Small intestine (tissue), 7 donors: ENCODE data around the gene GIMAP1. TPM values are rescaled to one million over a fixed set of nuclear protein-coding genes. Genes with fewer than 3 reads are reported as not detected.

Experiments
- DNase-seq, 2 donors: peaks; one replicate each; pipeline versions ENCODE4 v3.0.0 to v3.0.0-alpha.2; 2013
- FAIRE-seq: peaks from 2 replicates; lab custom pipeline; 2012; peaks lifted over from hg19 to GRCh38; lab: Jason Lieb, UNC
- H3K27ac ChIP-seq, 3 donors: one replicate each; pipeline ENCODE4 v1.5.1; 2013; ENCODE audit warnings: low read length in 2 of 3, mild to moderate bottlenecking in 2 of 3, control low read depth in 1 of 3, inconsistent platforms in 1 of 3, low read depth in 1 of 3, moderate library complexity in 1 of 3
- H3K27me3 ChIP-seq, 3 donors: one replicate each; pipeline ENCODE4 v1.6.1; 2013; ENCODE audit warnings: low read length in 3 of 3, inconsistent platforms in 1 of 3; ENCODE audit not compliant: control insufficient read depth in 3 of 3, insufficient read depth in 3 of 3
- H3K36me3 ChIP-seq, 3 donors: one replicate each; pipeline ENCODE4 v1.6.1; 2013; ENCODE audit warnings: low read length in 3 of 3, inconsistent platforms in 1 of 3, low read depth in 1 of 3, mild to moderate bottlenecking in 1 of 3, moderate library complexity in 1 of 3; ENCODE audit not compliant: control insufficient read depth in 3 of 3, insufficient read depth in 2 of 3
- H3K4me1 ChIP-seq, 3 donors: one replicate each; pipeline ENCODE4 v1.6.1; 2013; ENCODE audit warnings: low read length in 2 of 3, inconsistent platforms in 1 of 3, low read depth in 1 of 3, mild to moderate bottlenecking in 1 of 3, moderate library complexity in 1 of 3; ENCODE audit not compliant: control insufficient read depth in 3 of 3, insufficient read depth in 2 of 3
- H3K4me3 ChIP-seq, 3 donors: one replicate each; pipeline ENCODE4 v1.5.1; 2013; ENCODE audit warnings: low read length in 3 of 3, control low read depth in 1 of 3, inconsistent platforms in 1 of 3, low read depth in 1 of 3, mild to moderate bottlenecking in 1 of 3, moderate library complexity in 1 of 3
- H3K9me3 ChIP-seq, 2 donors: one replicate each; pipeline ENCODE4 v1.6.1; 2013; ENCODE audit warnings: low read depth in 1 of 2, low read length in 1 of 2; ENCODE audit not compliant: control insufficient read depth in 2 of 2, insufficient read depth in 1 of 2
- WGBS, 3 donors: extraction: QIAGEN DNeasy Blood & Tissue Kit; methylation state at CpG; one replicate each; pipeline ENCODE4 v1.1.7; 2013; 5-methylcytosine and 5-hydroxymethylcytosine counted together
- polyA plus RNA-seq, 4 donors: library from polyadenylated mRNA; stranded (reverse) in 3 of 4; unstranded in 1 of 4; fragments of 200-250 nt in 3 of 4; fragments of 120-200 nt in 1 of 4; gene quantifications; one replicate each; pipeline versions ENCODE4 v1.2.1 to v1.2.3, GENCODE V29; 2013
- donor health status: healthy with polysubstance abuse.
- donor health status: control.
- donor health status: control.
- donor health status: Bipolar disorder and iron deficiency.
- donor health status: healthy.

The GIMAP1 gene
- polyA plus RNA-seq, 4 donors: 0.89 to 7.5 (median 3.1) TPM

DNA sequence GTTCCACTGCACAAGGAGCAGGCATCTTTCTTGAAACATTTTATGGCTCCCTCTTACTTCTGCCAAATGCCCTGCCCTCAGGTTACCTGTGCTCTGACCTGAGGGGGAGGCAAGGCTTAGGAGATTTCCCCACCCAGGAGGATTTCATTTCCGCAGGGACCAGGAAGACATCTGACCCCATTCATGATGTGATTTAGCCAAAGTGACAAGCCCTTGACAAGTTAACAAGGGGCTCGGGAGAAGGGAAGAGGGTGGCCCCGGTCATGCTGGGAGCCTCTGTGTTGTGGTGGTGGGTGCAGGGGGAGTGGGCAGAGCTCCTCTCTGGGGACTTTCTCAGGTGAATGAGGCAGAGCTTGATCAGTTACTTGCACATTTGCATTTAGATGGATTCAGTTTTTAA, 39.8 kb downstream of the GIMAP1 start:
- Histone ChIP-seq H3K4me3 (no peak overlapping the region), H3K36me3 (no peaks in the 10 kb centered on the region), H3K9me3 (no peaks in the 10 kb centered on the region), H3K27ac (peak overlapping the region in 2 of 3 donors; percentile 48 to 64), H3K27me3 (peaks cover 0 to 3% (median 0%) of the 10 kb centered on the region in 3 donors), H3K4me1 (peaks cover 0 to 4% (median 0%) of the 10 kb centered on the region in 3 donors)
- no peak for FAIRE-seq
- WGBS, 3 donors: 65 to 77% (median 74%) methylated on average over 3 of the region's 3 CpGs
- DNase-seq: no peak

DNA sequence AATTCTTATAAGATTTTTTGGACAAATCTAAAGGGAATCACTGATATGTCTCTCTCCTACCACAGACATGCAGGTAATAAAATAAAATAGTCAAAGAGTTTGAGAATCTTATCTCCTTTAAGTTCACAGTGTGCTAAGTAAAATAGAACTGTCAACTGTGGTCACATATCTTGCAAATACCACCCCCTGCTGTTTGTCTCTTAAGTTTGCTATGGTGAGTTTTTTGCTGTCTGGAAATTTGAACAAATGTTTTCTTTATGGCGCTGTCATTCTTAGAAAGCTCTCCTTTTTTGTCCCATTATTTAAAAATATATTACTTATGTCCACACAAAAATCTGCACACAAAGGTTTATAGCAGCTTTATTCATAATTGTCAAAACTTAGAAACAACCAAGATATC, 40.4 kb downstream of the GIMAP1 start:
- peaks cover 0 to 3% (median 0%) of the 10 kb centered on the region in 3 donors for H3K27me3 ChIP-seq
- no peaks in the 10 kb centered on the region for H3K9me3 ChIP-seq
- no peak overlapping the region for H3K4me3 ChIP-seq
- H3K36me3 ChIP-seq: no peaks in the 10 kb centered on the region
- DNase-seq (peak; percentile 22 to 60), FAIRE-seq (no peak)
- H3K27ac ChIP-seq: no peak overlapping the region
- WGBS, 3 donors: 20 to 49% (median 32%) methylated on average over 1 of the region's 1 CpG
- H3K4me1 ChIP-seq: peaks cover 0 to 4% (median 0%) of the 10 kb centered on the region in 3 donors

DNA sequence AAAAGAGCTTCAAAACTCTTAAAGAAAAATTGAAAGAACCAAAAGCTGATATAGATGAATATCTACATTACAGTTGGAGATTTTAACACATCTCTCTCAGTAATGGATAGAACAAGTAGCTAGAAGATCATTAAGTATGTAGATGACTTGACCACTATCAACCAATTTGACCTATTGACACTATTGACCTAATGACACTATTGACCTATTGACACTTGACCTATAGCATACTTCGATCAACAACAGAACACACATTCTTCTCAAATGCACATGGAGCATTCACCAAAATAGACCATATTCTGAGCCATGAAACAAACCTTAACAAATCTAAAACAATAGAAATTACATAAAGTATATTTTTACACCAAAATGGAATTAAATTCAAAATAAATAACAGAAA, 43.1 kb downstream of the GIMAP1 start:
- H3K36me3 ChIP-seq: no peaks in the 10 kb centered on the region
- 71 to 82% (median 72%) methylated on average over 1 of the region's 1 CpG for WGBS, 3 donors
- no peaks in the 10 kb centered on the region for H3K27me3 ChIP-seq
- no peak overlapping the region for H3K4me3 ChIP-seq
- FAIRE-seq: no peak
- DNase-seq: no peak
- H3K27ac ChIP-seq: no peak overlapping the region
- H3K9me3 ChIP-seq: no peaks in the 10 kb centered on the region
- H3K4me1 ChIP-seq: peaks cover 0 to 4% (median 0%) of the 10 kb centered on the region in 3 donors

DNA sequence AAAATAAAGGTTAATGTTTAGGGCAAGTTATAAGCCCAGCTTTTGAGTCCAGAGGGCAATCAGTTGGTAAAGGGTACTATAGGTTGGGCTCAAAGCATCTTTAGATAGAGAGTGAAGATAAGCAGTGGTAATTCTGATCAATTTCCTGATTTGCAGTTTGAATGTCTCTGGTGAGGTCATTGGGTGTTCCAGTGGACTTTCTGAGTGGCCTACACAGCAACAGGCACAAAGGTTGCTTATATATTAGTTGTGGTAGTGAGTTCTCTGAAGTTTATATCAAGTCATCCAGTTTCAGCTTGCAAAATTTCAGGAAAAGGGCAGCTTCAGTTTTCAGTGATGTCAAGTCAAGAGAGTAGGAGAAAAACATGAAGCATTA, 49.9 kb downstream of the GIMAP1 start:
- FAIRE-seq: no peak

DNA sequence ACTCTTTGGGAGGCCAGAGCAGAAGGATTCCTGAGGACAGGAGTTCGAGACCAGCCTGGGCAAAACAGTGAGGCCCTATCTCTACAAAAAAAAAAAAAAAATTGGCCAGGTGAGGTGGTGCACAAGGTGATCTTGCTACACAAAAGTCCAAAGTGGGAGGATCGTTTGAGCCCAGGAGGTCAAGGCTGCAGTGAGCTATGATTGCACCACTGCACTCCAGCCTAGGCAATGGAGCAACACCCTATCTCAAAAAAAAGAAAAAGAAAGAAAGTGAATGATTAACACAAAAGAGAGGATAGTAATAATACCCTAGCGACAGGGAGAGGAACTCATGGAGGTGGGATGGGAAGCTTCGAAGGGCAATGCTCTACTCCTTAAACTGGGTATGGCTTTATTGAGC, 53.4 kb downstream of the GIMAP1 start:
- 69 to 84% (median 70%) methylated on average over 4 of the region's 4 CpGs for WGBS, 3 donors
- DNase-seq: no peak
- FAIRE-seq: no peak
- no peak overlapping the region for H3K4me3 ChIP-seq
- peaks cover 0 to 4% (median 0%) of the 10 kb centered on the region in 3 donors for H3K4me1 ChIP-seq
- no peak overlapping the region for H3K27ac ChIP-seq
- H3K27me3 ChIP-seq: no peaks in the 10 kb centered on the region
- no peaks in the 10 kb centered on the region for H3K9me3 ChIP-seq
- no peaks in the 10 kb centered on the region for H3K36me3 ChIP-seq

More for the DNA sequence above, 49.9 kb downstream of the GIMAP1 start:
- Histone ChIP-seq H3K36me3 (no peaks in the 10 kb centered on the region), H3K4me1 (peaks cover 0 to 4% (median 0%) of the 10 kb centered on the region in 3 donors), H3K9me3 (no peaks in the 10 kb centered on the region), H3K27ac (no peak overlapping the region), H3K27me3 (no peaks in the 10 kb centered on the region), H3K4me3 (no peak overlapping the region)
- DNase-seq: peak in 1 of 2 donors; percentile 30

Other genes with a start within 250 kb of the GIMAP1 start
- 10 to 100 TPM in 3 of 4 donors, 1 to 10 TPM in 1; 3.1 to 31.1 (median 14.0) TPM for gene GIMAP7, start 201.7 kb upstream of the GIMAP1 start, polyA plus RNA-seq
- gene GIMAP4, start 149.2 kb upstream of the GIMAP1 start, polyA plus RNA-seq: 10 to 100 TPM in 3 of 4 donors, 1 to 10 TPM in 1; 4.2 to 37.8 (median 15.7) TPM
- 10 to 100 TPM in 2 of 4 donors, 1 to 10 TPM in 2; 3.8 to 28.1 (median 11.0) TPM for gene GIMAP6, start 84.2 kb upstream of the GIMAP1 start, polyA plus RNA-seq
- gene GIMAP2, start 30.9 kb upstream of the GIMAP1 start, polyA plus RNA-seq: 10 to 100 TPM in 1 of 4 donors, 1 to 10 TPM in 3; 3.8 to 14.1 (median 9.2) TPM
- 10 to 100 TPM in 2 of 4 donors, 1 to 10 TPM in 2; 3.8 to 29.9 (median 13.9) TPM for gene GIMAP5, start 20.8 kb downstream of the GIMAP1 start, polyA plus RNA-seq
- 100 to 1,000 TPM; 152 to 376 (median 212) TPM for gene TMEM176B, start 83.8 kb downstream of the GIMAP1 start, polyA plus RNA-seq
- gene TMEM176A, start 84.2 kb downstream of the GIMAP1 start, polyA plus RNA-seq: 100 to 1,000 TPM; 143 to 380 (median 229) TPM
- 100 to 1,000 TPM in 3 of 4 donors, 10 to 100 TPM in 1; 72.7 to 325 (median 173) TPM for gene AOC1, start 135.9 kb downstream of the GIMAP1 start, polyA plus RNA-seq